WTC11 (cell line): ENCODE data around the gene SH3BP5. TPM values are rescaled to one million over a fixed set of nuclear protein-coding genes. Genes with fewer than 3 reads are reported as not detected.

Experiments
- ATAC-seq: fragments of 200-7000 bp; cut with Tn5 transposase; 2 replicates; pipeline ENCODE4 v1.10.0; 2021; ENCODE audit warnings: mild to moderate bottlenecking, moderate library complexity
- CTCF ChIA-PET: fragments of 300-600 bp; sonication (Branson Sonifier 250); formaldehyde crosslinking; loops from one replicate; lab custom pipeline; 2021; ENCODE audit warnings: antibody characterized with exemption; lab: Charles Lee
- POLR2A ChIA-PET: fragments of 350-600 bp; sonication (Branson Sonifier 250); formaldehyde crosslinking; loops from one replicate; lab custom pipeline; 2021; ENCODE audit warnings: antibody characterized with exemption; lab: Charles Lee
- DNase-seq: peaks from one replicate; pipeline ENCODE4 v3.0.0; 2021; ENCODE audit warnings: low spot score
- H3K27ac Mint-ChIP-seq: 2 replicates; pipeline ENCODE4 v1.8.0; 2021; ENCODE audit warnings: mixed read lengths
- H3K27me3 Mint-ChIP-seq: 2 replicates; pipeline ENCODE4 v1.8.0; 2021; ENCODE audit warnings: low read depth, mild to moderate bottlenecking, moderate library complexity, mixed read lengths
- H3K36me3 Mint-ChIP-seq: 2 replicates; pipeline ENCODE4 v1.8.0; 2021; ENCODE audit warnings: mixed read lengths
- H3K4me1 Mint-ChIP-seq: 2 replicates; pipeline ENCODE4 v1.8.0; 2022; ENCODE audit warnings: mixed read lengths
- H3K4me3 Mint-ChIP-seq: 2 replicates; pipeline ENCODE4 v1.8.0; 2021; ENCODE audit warnings: mild to moderate bottlenecking, moderate library complexity, mixed read lengths
- H3K9me3 Mint-ChIP-seq: 2 replicates; pipeline ENCODE4 v1.8.0; 2021; ENCODE audit warnings: mixed read lengths
- ELF4 ChIP-seq: sonication (generic); formaldehyde crosslinking; IDR thresholded peaks from 2 replicates; pipeline ENCODE4 v1.8.1; 2022; ENCODE audit warnings: low read depth, mild to moderate bottlenecking, moderate library complexity, missing genetic modification reagents
- EMX1 ChIP-seq: fragments of 250-450 bp; sonication (Bioruptor Pico); IDR thresholded peaks from 2 replicates; pipeline ENCODE4 v1.8.0; 2021; ENCODE audit warnings: mild to moderate bottlenecking
- GABPB1 ChIP-seq: sonication (generic); formaldehyde crosslinking; IDR thresholded peaks from 2 replicates; pipeline ENCODE4 v1.8.1; 2023; ENCODE audit warnings: mild to moderate bottlenecking, missing genetic modification reagents
- HMGA2 ChIP-seq: fragments of 250-450 bp; sonication (Bioruptor Pico); IDR thresholded peaks from 2 replicates; pipeline ENCODE4 v1.4.0; 2021; ENCODE audit warnings: mild to moderate bottlenecking, moderate library complexity
- IRF2 ChIP-seq: sonication (generic); formaldehyde crosslinking; IDR thresholded peaks from 2 replicates; pipeline ENCODE4 v1.8.0; 2022; ENCODE audit warnings: low read depth, missing genetic modification reagents, borderline replicate concordance
- JAZF1 ChIP-seq: fragments of 250-450 bp; sonication (Bioruptor Pico); IDR thresholded peaks from 2 replicates; pipeline ENCODE4 v1.9.0; 2021; ENCODE audit warnings: moderate library complexity, mild to moderate bottlenecking, inconsistent platforms
- MXD4 ChIP-seq: fragments of 250-450 bp; sonication (Bioruptor Pico); IDR thresholded peaks from 2 replicates; pipeline ENCODE4 v1.8.0; 2021; ENCODE audit warnings: mild to moderate bottlenecking, moderate library complexity, borderline replicate concordance
- MYBL2 ChIP-seq: sonication (generic); formaldehyde crosslinking; IDR thresholded peaks from 2 replicates; pipeline ENCODE4 v1.8.1; 2023; ENCODE audit warnings: mild to moderate bottlenecking, moderate library complexity, missing genetic modification reagents
- NR1H2 ChIP-seq: sonication (generic); formaldehyde crosslinking; IDR thresholded peaks from 2 replicates; pipeline ENCODE4 v1.9.0; 2021; ENCODE audit warnings: mild to moderate bottlenecking, moderate library complexity, missing genetic modification reagents
- NR3C1 ChIP-seq: sonication (generic); formaldehyde crosslinking; conservative IDR thresholded peaks from 2 replicates; pipeline ENCODE4 v1.8.1; 2023; ENCODE audit warnings: low read depth, mild to moderate bottlenecking, missing genetic modification reagents
- ZNF138 ChIP-seq: sonication (generic); formaldehyde crosslinking; conservative IDR thresholded peaks from 2 replicates; pipeline ENCODE4 v1.8.1; 2022; ENCODE audit warnings: mild to moderate bottlenecking, moderate library complexity, missing genetic modification reagents
- ZNF425 ChIP-seq: fragments of 250-450 bp; sonication (Bioruptor Pico); conservative IDR thresholded peaks from 2 replicates; pipeline ENCODE4 v1.9.0; 2021; ENCODE audit warnings: mild to moderate bottlenecking
- total RNA-seq: library from RNA; stranded (reverse); gene quantifications from 3 replicates; pipeline ENCODE4 v1.2.3, GENCODE V29; 2021
- TF ChIP-seq, protein P1 (sequence below): sonication (generic); formaldehyde crosslinking; IDR thresholded peaks from 2 replicates; pipeline ENCODE4 v1.8.1; 2023; ENCODE audit warnings: mild to moderate bottlenecking, missing genetic modification reagents
- TF ChIP-seq, protein P2 (sequence below): sonication (generic); formaldehyde crosslinking; IDR thresholded peaks from 2 replicates; pipeline ENCODE4 v1.8.0; 2023; ENCODE audit warnings: mild to moderate bottlenecking, missing genetic modification reagents
- TF ChIP-seq, protein P3 (sequence below): sonication (generic); formaldehyde crosslinking; IDR thresholded peaks from 2 replicates; pipeline ENCODE4 v1.8.0; 2022; ENCODE audit warnings: mild to moderate bottlenecking, missing genetic modification reagents
- TF ChIP-seq, protein P4 (sequence below): fragments of 250-450 bp; sonication (Bioruptor Pico); IDR thresholded peaks from 2 replicates; pipeline ENCODE4 v1.8.0; 2021; ENCODE audit warnings: mild to moderate bottlenecking
- TF ChIP-seq, protein P5 (sequence below): sonication (generic); formaldehyde crosslinking; IDR thresholded peaks from 2 replicates; pipeline ENCODE4 v1.8.0; 2023; ENCODE audit warnings: missing genetic modification reagents, mild to moderate bottlenecking, borderline replicate concordance
- TF ChIP-seq, protein P6 (sequence below): fragments of 250-450 bp; sonication (Bioruptor Pico); IDR thresholded peaks from 2 replicates; pipeline ENCODE4 v1.9.0; 2021; ENCODE audit warnings: mild to moderate bottlenecking

The SH3BP5 gene
- total RNA-seq, 1 experiment from 2014 or later, result 7.2 TPM

DNA sequence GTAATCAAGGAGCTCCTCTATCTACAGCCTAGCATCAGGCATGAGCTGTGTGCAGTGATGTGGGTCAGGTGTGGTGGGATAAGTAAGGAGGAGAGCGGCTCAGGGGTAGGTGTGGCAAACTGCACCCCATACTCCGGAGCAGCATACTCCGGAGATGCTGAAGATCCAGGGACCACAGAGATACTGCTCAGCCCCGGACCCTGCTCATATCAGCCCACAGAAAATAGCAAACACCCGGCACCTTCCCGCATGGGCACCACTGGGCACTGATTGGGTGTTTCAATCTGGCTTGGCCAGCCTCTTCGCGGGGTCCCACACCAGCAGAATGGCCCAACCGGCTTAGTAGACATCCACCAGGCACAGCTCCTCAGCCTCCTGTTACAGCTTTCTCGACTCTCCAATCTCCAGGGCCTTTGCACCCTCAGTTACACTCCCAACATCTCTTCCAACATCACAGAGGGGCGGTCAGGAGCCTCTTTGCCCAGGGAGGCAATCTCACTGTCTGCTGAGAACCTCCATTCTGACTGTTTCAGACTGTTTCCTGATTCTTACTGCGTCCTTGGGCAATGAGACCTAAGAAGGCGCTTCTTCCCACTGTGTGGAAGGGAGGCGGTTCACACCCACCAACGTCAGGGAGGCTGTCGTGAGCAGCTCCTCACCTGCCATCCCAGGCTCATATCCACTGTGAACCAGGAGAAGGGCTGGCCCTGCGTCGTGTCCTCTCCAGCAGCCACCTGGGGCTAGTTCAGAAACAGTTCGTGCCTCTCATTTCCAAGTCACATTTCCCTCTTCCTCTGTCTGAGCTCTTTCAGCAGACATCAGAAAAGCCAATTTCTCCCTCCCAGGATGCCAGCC, 66.5 kb downstream of the SH3BP5 start:
- DNase-seq (no peak), ATAC-seq (no peak)
- Mint-ChIP-seq H3K27ac (no peak overlapping the region), H3K36me3 (no peaks in the 10 kb centered on the region), H3K27me3 (no peaks in the 10 kb centered on the region; the same call in 1 of the 2 replicates), H3K4me3 (no peak overlapping the region), H3K9me3 (no peaks in the 10 kb centered on the region), H3K4me1 (no peaks in the 10 kb centered on the region)
- CTCF ChIA-PET, result interaction anchor here (0.8 to 5.1 kb wide), 8 partner anchors 20 to 261 kb away, joined by 3 to 76 read pairs (median 4); partner anchors contain the start of genes CAPN7 and SH3BP5
- POLR2A ChIA-PET, result no interaction called here
- TF ChIP-seq, protein P1, sequence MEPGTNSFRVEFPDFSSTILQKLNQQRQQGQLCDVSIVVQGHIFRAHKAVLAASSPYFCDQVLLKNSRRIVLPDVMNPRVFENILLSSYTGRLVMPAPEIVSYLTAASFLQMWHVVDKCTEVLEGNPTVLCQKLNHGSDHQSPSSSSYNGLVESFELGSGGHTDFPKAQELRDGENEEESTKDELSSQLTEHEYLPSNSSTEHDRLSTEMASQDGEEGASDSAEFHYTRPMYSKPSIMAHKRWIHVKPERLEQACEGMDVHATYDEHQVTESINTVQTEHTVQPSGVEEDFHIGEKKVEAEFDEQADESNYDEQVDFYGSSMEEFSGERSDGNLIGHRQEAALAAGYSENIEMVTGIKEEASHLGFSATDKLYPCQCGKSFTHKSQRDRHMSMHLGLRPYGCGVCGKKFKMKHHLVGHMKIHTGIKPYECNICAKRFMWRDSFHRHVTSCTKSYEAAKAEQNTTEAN (CRISPR knock-in tag), result no peak
- TF ChIP-seq MYBL2 (CRISPR knock-in tag), result no peak
- TF ChIP-seq ZNF138, result no peak
- TF ChIP-seq, protein P2, sequence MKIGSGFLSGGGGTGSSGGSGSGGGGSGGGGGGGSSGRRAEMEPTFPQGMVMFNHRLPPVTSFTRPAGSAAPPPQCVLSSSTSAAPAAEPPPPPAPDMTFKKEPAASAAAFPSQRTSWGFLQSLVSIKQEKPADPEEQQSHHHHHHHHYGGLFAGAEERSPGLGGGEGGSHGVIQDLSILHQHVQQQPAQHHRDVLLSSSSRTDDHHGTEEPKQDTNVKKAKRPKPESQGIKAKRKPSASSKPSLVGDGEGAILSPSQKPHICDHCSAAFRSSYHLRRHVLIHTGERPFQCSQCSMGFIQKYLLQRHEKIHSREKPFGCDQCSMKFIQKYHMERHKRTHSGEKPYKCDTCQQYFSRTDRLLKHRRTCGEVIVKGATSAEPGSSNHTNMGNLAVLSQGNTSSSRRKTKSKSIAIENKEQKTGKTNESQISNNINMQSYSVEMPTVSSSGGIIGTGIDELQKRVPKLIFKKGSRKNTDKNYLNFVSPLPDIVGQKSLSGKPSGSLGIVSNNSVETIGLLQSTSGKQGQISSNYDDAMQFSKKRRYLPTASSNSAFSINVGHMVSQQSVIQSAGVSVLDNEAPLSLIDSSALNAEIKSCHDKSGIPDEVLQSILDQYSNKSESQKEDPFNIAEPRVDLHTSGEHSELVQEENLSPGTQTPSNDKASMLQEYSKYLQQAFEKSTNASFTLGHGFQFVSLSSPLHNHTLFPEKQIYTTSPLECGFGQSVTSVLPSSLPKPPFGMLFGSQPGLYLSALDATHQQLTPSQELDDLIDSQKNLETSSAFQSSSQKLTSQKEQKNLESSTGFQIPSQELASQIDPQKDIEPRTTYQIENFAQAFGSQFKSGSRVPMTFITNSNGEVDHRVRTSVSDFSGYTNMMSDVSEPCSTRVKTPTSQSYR (CRISPR knock-in tag), result no peak
- TF ChIP-seq ELF4 (CRISPR knock-in tag), result no peak
- TF ChIP-seq, protein P3, sequence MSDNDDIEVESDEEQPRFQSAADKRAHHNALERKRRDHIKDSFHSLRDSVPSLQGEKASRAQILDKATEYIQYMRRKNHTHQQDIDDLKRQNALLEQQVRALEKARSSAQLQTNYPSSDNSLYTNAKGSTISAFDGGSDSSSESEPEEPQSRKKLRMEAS, result no peak
- no peak for TF ChIP-seq GABPB1 (CRISPR knock-in tag)
- no peak for TF ChIP-seq NR1H2
- TF ChIP-seq EMX1 (CRISPR knock-in tag), result no peak

GRCh38 chr3:15264486-15264885, 67.9 kb downstream of the SH3BP5 start:
- Mint-ChIP-seq H3K27ac (no peak overlapping the region), H3K4me1 (no peaks in the 10 kb centered on the region), H3K36me3 (peaks cover 2% of the 10 kb centered on the region; the same call in 1 of the 2 replicates), H3K27me3 (no peaks in the 10 kb centered on the region; the same call in 1 of the 2 replicates), H3K9me3 (no peaks in the 10 kb centered on the region), H3K4me3 (no peak overlapping the region)
- CTCF ChIA-PET, result interaction anchor here (3.8 to 5.1 kb wide), 2 partner anchors 67 to 141 kb away, joined by 27 to 76 read pairs; partner anchors contain the start of gene SH3BP5
- POLR2A ChIA-PET, result no interaction called here
- no peak for DNase-seq
- no peak for ATAC-seq
- TF ChIP-seq, protein P3, result no peak
- no peak for TF ChIP-seq IRF2 (CRISPR knock-in tag)
- no peak for TF ChIP-seq HMGA2 (CRISPR knock-in tag)
- TF ChIP-seq, protein P4, sequence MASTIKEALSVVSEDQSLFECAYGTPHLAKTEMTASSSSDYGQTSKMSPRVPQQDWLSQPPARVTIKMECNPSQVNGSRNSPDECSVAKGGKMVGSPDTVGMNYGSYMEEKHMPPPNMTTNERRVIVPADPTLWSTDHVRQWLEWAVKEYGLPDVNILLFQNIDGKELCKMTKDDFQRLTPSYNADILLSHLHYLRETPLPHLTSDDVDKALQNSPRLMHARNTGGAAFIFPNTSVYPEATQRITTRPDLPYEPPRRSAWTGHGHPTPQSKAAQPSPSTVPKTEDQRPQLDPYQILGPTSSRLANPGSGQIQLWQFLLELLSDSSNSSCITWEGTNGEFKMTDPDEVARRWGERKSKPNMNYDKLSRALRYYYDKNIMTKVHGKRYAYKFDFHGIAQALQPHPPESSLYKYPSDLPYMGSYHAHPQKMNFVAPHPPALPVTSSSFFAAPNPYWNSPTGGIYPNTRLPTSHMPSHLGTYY (CRISPR knock-in tag), result no peak
- no peak for TF ChIP-seq MXD4 (CRISPR knock-in tag)
- no peak for TF ChIP-seq NR3C1 (CRISPR knock-in tag)
- no peak for TF ChIP-seq JAZF1
- TF ChIP-seq, protein P5, sequence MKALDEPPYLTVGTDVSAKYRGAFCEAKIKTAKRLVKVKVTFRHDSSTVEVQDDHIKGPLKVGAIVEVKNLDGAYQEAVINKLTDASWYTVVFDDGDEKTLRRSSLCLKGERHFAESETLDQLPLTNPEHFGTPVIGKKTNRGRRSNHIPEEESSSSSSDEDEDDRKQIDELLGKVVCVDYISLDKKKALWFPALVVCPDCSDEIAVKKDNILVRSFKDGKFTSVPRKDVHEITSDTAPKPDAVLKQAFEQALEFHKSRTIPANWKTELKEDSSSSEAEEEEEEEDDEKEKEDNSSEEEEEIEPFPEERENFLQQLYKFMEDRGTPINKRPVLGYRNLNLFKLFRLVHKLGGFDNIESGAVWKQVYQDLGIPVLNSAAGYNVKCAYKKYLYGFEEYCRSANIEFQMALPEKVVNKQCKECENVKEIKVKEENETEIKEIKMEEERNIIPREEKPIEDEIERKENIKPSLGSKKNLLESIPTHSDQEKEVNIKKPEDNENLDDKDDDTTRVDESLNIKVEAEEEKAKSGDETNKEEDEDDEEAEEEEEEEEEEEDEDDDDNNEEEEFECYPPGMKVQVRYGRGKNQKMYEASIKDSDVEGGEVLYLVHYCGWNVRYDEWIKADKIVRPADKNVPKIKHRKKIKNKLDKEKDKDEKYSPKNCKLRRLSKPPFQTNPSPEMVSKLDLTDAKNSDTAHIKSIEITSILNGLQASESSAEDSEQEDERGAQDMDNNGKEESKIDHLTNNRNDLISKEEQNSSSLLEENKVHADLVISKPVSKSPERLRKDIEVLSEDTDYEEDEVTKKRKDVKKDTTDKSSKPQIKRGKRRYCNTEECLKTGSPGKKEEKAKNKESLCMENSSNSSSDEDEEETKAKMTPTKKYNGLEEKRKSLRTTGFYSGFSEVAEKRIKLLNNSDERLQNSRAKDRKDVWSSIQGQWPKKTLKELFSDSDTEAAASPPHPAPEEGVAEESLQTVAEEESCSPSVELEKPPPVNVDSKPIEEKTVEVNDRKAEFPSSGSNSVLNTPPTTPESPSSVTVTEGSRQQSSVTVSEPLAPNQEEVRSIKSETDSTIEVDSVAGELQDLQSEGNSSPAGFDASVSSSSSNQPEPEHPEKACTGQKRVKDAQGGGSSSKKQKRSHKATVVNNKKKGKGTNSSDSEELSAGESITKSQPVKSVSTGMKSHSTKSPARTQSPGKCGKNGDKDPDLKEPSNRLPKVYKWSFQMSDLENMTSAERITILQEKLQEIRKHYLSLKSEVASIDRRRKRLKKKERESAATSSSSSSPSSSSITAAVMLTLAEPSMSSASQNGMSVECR (CRISPR knock-in tag), result no peak
- TF ChIP-seq, protein P6, sequence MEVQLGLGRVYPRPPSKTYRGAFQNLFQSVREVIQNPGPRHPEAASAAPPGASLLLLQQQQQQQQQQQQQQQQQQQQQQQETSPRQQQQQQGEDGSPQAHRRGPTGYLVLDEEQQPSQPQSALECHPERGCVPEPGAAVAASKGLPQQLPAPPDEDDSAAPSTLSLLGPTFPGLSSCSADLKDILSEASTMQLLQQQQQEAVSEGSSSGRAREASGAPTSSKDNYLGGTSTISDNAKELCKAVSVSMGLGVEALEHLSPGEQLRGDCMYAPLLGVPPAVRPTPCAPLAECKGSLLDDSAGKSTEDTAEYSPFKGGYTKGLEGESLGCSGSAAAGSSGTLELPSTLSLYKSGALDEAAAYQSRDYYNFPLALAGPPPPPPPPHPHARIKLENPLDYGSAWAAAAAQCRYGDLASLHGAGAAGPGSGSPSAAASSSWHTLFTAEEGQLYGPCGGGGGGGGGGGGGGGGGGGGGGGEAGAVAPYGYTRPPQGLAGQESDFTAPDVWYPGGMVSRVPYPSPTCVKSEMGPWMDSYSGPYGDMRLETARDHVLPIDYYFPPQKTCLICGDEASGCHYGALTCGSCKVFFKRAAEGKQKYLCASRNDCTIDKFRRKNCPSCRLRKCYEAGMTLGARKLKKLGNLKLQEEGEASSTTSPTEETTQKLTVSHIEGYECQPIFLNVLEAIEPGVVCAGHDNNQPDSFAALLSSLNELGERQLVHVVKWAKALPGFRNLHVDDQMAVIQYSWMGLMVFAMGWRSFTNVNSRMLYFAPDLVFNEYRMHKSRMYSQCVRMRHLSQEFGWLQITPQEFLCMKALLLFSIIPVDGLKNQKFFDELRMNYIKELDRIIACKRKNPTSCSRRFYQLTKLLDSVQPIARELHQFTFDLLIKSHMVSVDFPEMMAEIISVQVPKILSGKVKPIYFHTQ, result no peak
- TF ChIP-seq ZNF425, result no peak
